Measurements from ENCODE around the gene DPYD.

DNA sequence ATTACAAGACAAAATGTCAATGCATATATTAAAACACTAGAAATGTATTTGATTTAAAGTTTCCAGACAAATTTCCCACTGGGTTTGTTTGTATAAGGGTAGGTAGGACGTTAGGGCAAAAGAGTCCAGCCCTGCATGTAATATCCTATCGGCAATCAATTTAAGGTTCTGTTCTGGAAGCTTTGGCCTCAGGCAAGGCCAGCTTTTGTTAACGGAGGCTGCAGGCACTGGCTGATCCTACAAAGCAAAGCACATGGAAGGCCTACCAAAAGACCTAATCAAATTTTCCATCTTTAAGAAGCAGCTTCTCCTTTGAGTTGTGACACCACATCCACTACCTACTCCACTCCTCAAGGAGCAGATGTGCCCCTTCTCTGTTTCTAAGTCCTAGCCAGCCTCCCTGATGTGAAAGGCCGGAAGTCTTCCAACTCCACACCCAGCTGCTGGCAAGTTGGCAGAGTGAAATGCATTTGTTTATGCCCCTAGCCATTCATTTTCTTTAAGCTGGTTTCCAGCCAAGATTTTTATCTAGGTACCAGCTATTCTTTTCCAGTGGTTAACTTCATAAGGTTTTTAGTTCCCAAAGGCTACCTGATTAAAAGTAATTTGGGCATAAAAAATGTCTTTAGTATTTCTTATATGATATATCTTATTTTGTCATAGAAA is 746.7 kb downstream of the DPYD start:
- TF ChIP-seq POLR2AphosphoS5 (IDR thresholded peaks at IDR 0.05) (no peak), EP300 (IDR thresholded peaks at IDR 0.05) (no peak)
- TF ChIP-seq, protein P1, sequence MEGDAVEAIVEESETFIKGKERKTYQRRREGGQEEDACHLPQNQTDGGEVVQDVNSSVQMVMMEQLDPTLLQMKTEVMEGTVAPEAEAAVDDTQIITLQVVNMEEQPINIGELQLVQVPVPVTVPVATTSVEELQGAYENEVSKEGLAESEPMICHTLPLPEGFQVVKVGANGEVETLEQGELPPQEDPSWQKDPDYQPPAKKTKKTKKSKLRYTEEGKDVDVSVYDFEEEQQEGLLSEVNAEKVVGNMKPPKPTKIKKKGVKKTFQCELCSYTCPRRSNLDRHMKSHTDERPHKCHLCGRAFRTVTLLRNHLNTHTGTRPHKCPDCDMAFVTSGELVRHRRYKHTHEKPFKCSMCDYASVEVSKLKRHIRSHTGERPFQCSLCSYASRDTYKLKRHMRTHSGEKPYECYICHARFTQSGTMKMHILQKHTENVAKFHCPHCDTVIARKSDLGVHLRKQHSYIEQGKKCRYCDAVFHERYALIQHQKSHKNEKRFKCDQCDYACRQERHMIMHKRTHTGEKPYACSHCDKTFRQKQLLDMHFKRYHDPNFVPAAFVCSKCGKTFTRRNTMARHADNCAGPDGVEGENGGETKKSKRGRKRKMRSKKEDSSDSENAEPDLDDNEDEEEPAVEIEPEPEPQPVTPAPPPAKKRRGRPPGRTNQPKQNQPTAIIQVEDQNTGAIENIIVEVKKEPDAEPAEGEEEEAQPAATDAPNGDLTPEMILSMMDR (IDR thresholded peaks at IDR 0.05), result no peak

All from sigmoid colon (tissue), 4 donors.